Neuronal stem cell (in vitro differentiated cells): ENCODE data around the gene ERICH2.

Source experiments
- DNase-seq: peaks from one replicate; pipeline ENCODE4 v3.0.0-alpha.2; 2013; ENCODE audit warnings: low spot score
- H2AFZ ChIP-seq: one replicate; pipeline ENCODE4 v1.6.1; 2013; ENCODE audit warnings: mild to moderate bottlenecking, low read length, inconsistent platforms
- H2AK5ac ChIP-seq: 2 replicates; pipeline ENCODE4 v1.6.1; 2013; ENCODE audit warnings: low read depth, mild to moderate bottlenecking, inconsistent platforms, low read length, moderate library complexity, mixed read lengths
- H2BK120ac ChIP-seq: 2 replicates; pipeline ENCODE4 v1.6.1; 2013; ENCODE audit warnings: low read depth, mild to moderate bottlenecking, inconsistent platforms, low read length, moderate library complexity, mixed read lengths
- H2BK12ac ChIP-seq: one replicate; pipeline ENCODE4 v1.6.1; 2013; ENCODE audit warnings: low read length, inconsistent platforms
- H2BK15ac ChIP-seq: 2 replicates; pipeline ENCODE4 v1.6.1; 2013; ENCODE audit warnings: mild to moderate bottlenecking, low read length, inconsistent platforms, mixed read lengths
- H2BK5ac ChIP-seq: one replicate; pipeline ENCODE4 v1.6.1; 2013; ENCODE audit warnings: inconsistent platforms, mild to moderate bottlenecking, low read length, moderate library complexity
- H3K14ac ChIP-seq: one replicate; pipeline ENCODE4 v1.6.1; 2013; ENCODE audit warnings: low read length, inconsistent platforms
- H3K18ac ChIP-seq: 2 replicates; pipeline ENCODE4 v1.6.1; 2013; ENCODE audit warnings: low read length, inconsistent platforms
- H3K23ac ChIP-seq: 2 replicates; pipeline ENCODE4 v1.6.1; 2013; ENCODE audit warnings: low read depth, mild to moderate bottlenecking, mixed read lengths, low read length, inconsistent platforms; ENCODE audit not compliant: poor library complexity
- H3K27ac ChIP-seq: replicated peaks from 3 replicates; pipeline ENCODE4 v1.5.1; 2013; ENCODE audit warnings: low read length, inconsistent platforms
- H3K27me3 ChIP-seq, 3 experiments: 2 replicates each; pipeline ENCODE4 v1.6.1; 2013; ENCODE audit warnings: low read length in 3 of 3, mild to moderate bottlenecking in 2 of 3, inconsistent platforms in 1 of 3, low read depth in 1 of 3, mixed read lengths in 1 of 3, moderate library complexity in 1 of 3; ENCODE audit not compliant: control insufficient read depth in 3 of 3, insufficient read depth in 3 of 3
- H3K36me3 ChIP-seq, 2 donors: replicated peaks in 1 of 2; 2 replicates each; pipeline ENCODE4 v1.6.1; 2013; ENCODE audit warnings: low read length in 2 of 2; ENCODE audit not compliant: control insufficient read depth in 2 of 2, insufficient read depth in 2 of 2
- H3K4ac ChIP-seq: 2 replicates; pipeline ENCODE4 v1.6.1; 2013; ENCODE audit warnings: inconsistent platforms, mild to moderate bottlenecking, low read length, moderate library complexity
- H3K4me1 ChIP-seq, 2 donors: 1 replicate in 1 of 2; 2 replicates in 1 of 2; pipeline ENCODE4 v1.6.1; 2013; ENCODE audit warnings: low read length in 2 of 2, low read depth in 1 of 2; ENCODE audit not compliant: control insufficient read depth in 2 of 2, insufficient read depth in 1 of 2
- H3K4me2 ChIP-seq: one replicate; pipeline ENCODE4 v1.6.1; 2013; ENCODE audit warnings: mild to moderate bottlenecking, low read length, inconsistent platforms; ENCODE audit not compliant: insufficient read depth, poor library complexity, severe bottlenecking
- H3K4me3 ChIP-seq, 2 donors: 2 replicates each; pipeline ENCODE4 v1.5.1; 2013; ENCODE audit warnings: low read length in 2 of 2, mild to moderate bottlenecking in 2 of 2, inconsistent platforms in 1 of 2, moderate library complexity in 1 of 2
- H3K79me1 ChIP-seq: one replicate; pipeline ENCODE4 v1.6.1; 2013; ENCODE audit warnings: low read depth, mild to moderate bottlenecking, inconsistent platforms, low read length, moderate library complexity
- H3K9ac ChIP-seq: one replicate; pipeline ENCODE4 v1.6.1; 2013; ENCODE audit warnings: mild to moderate bottlenecking, low read depth, low read length, inconsistent platforms; ENCODE audit not compliant: poor library complexity
- H3K9me3 ChIP-seq, 2 donors: replicated peaks in 1 of 2; 2 replicates each; pipeline versions ENCODE3 to v1.6.1; 2013; ENCODE audit warnings: low read length in 2 of 2, mild to moderate bottlenecking in 2 of 2, inconsistent platforms in 1 of 2, low read depth in 1 of 2, mixed read lengths in 1 of 2, moderate library complexity in 1 of 2; ENCODE audit not compliant: control insufficient read depth in 2 of 2, insufficient read depth in 1 of 2
- H4K8ac ChIP-seq: one replicate; pipeline ENCODE4 v1.6.1; 2013; ENCODE audit warnings: low read depth, mild to moderate bottlenecking, inconsistent platforms, low read length, moderate library complexity
- H4K91ac ChIP-seq: one replicate; pipeline ENCODE4 v1.6.1; 2013; ENCODE audit warnings: low read length, low read depth, mild to moderate bottlenecking, inconsistent platforms; ENCODE audit not compliant: poor library complexity
- WGBS, 2 donors: extraction: QIAGEN DNeasy Blood & Tissue Kit; methylation state at CpG; one replicate each; pipeline ENCODE4 v1.1.7; 2013; ENCODE audit warnings: missing lambda C conversion rate in 2 of 2, mixed read lengths in 1 of 2; ENCODE audit not compliant: insufficient read length in 2 of 2, insufficient replicate concordance in 1 of 2; ENCODE audit errors: extremely low coverage in 2 of 2; 5-methylcytosine and 5-hydroxymethylcytosine counted together

Gene ERICH2

DNA sequence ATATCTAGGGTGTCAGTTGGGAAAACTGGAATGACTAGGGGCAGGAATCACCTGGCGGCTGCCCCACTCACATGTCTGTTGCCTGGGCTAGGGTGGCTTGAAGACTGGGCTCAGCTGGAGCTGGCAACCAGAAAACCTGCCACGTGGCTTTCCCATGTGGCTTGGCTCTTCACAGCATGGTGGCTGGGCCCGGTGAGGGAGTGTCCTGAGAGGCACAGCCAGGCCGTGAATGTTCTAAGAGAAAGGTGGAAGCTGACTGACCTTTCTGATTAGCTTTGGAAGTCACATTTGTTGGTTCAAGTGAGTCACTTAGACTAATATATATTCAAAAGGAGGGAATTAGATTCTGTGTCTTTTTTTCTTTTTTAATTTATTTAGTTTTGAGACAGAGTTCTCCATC, 32.4 kb upstream of the ERICH2 start:
- no peak overlapping the region for H4K91ac ChIP-seq
- H2BK15ac ChIP-seq, result no peak overlapping the region
- peaks cover 0 to 6% (median 0%) of the 10 kb centered on the region in 3 experiments for H3K27me3 ChIP-seq
- H3K23ac ChIP-seq, result no peak overlapping the region
- H3K4me3 ChIP-seq, result no peak overlapping the region
- no peak overlapping the region for H3K18ac ChIP-seq
- no peak overlapping the region for H2BK12ac ChIP-seq
- no peak overlapping the region for H2BK120ac ChIP-seq
- no peaks in the 10 kb centered on the region for H3K9me3 ChIP-seq
- no peak for DNase-seq
- no peaks in the 10 kb centered on the region for H3K4me1 ChIP-seq
- no CpG with 5 or more reads among the region's 4 CpGs for WGBS, 2 donors
- no peak overlapping the region for H2BK5ac ChIP-seq
- H3K79me1 ChIP-seq, result no peaks in the 10 kb centered on the region
- H3K36me3 ChIP-seq, result no peaks in the 10 kb centered on the region
- H2AFZ ChIP-seq, result no peak overlapping the region
- H3K27ac ChIP-seq, result no peak overlapping the region
- no peak overlapping the region for H3K4me2 ChIP-seq
- H4K8ac ChIP-seq, result no peak overlapping the region
- no peak overlapping the region for H3K4ac ChIP-seq
- no peak overlapping the region for H2AK5ac ChIP-seq
- H3K9ac ChIP-seq, result no peak overlapping the region
- no peak overlapping the region for H3K14ac ChIP-seq

GRCh38 chr2:170739048-170739447, 31.1 kb upstream of the ERICH2 start:
- Histone ChIP-seq H2AK5ac (no peak overlapping the region), H2AFZ (no peak overlapping the region), H3K79me1 (no peaks in the 10 kb centered on the region), H3K18ac (no peak overlapping the region), H3K36me3 (no peaks in the 10 kb centered on the region), H3K4me1 (no peaks in the 10 kb centered on the region), H2BK120ac (no peak overlapping the region), H3K23ac (no peak overlapping the region), H2BK15ac (no peak overlapping the region), H2BK5ac (no peak overlapping the region), H3K27ac (no peak overlapping the region), H3K27me3 (peaks cover 0 to 6% (median 0%) of the 10 kb centered on the region in 3 experiments), H3K9me3 (no peaks in the 10 kb centered on the region), H3K14ac (no peak overlapping the region), H2BK12ac (no peak overlapping the region), H3K4ac (no peak overlapping the region), H4K91ac (no peak overlapping the region), H3K4me2 (no peak overlapping the region), H3K9ac (no peak overlapping the region), H4K8ac (no peak overlapping the region), H3K4me3 (no peak overlapping the region)
- no CpG with 5 or more reads among the region's 3 CpGs for WGBS, 2 donors
- no peak for DNase-seq

- no CpG with 5 or more reads among the region's 3 CpGs for WGBS, 2 donors
Measured at GRCh38 chr2:170739507-170740046, 30.6 kb upstream of the ERICH2 start.

DNA sequence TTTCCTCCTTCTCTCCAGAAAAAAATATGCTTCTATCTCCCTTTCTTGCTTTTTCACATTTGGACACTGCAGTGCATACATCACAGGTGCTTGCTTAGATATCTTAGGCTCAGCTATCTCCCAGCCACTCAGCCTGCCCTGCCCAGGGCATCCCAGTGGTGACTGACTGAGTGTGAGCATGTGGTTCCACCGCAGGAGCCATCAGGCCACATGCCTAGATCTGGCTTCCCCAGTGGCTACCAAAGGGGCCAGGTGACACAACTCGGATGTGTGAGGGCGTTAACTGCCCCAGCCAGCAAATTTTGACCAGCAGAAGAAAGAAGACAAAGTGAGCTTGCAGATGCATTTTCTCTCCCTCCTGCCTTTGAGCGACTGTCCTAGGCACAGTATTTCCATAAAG, 29.5 kb upstream of the ERICH2 start:
- no CpG with 5 or more reads among the region's 4 CpGs for WGBS, 2 donors
- no peak for DNase-seq

More at GRCh38 chr2:170739507-170740046, 30.6 kb upstream of the ERICH2 start:
- H3K4me2 ChIP-seq, result no peak overlapping the region
- H3K9me3 ChIP-seq, result no peaks in the 10 kb centered on the region
- no peaks in the 10 kb centered on the region for H3K36me3 ChIP-seq
- no peak overlapping the region for H2BK120ac ChIP-seq
- no peak overlapping the region for H2AFZ ChIP-seq
- H3K27ac ChIP-seq, result no peak overlapping the region
- no peak overlapping the region for H4K91ac ChIP-seq
- H2BK5ac ChIP-seq, result no peak overlapping the region
- no peak overlapping the region for H3K14ac ChIP-seq
- no peak overlapping the region for H2BK12ac ChIP-seq
- H3K23ac ChIP-seq, result no peak overlapping the region
- H3K4me1 ChIP-seq, result no peaks in the 10 kb centered on the region
- H3K4ac ChIP-seq, result no peak overlapping the region
- H3K27me3 ChIP-seq, result peaks cover 0 to 6% (median 0%) of the 10 kb centered on the region in 3 experiments
- H2AK5ac ChIP-seq, result no peak overlapping the region
- no peaks in the 10 kb centered on the region for H3K79me1 ChIP-seq
- H3K9ac ChIP-seq, result no peak overlapping the region
- H4K8ac ChIP-seq, result no peak overlapping the region
- DNase-seq, result no peak
- H2BK15ac ChIP-seq, result no peak overlapping the region
- no peak overlapping the region for H3K18ac ChIP-seq
- H3K4me3 ChIP-seq, result no peak overlapping the region

More for the DNA sequence above, 29.5 kb upstream of the ERICH2 start:
- Histone ChIP-seq H3K27me3 (peaks cover 0 to 6% (median 0%) of the 10 kb centered on the region in 3 experiments), H3K4ac (no peak overlapping the region), H2BK15ac (no peak overlapping the region), H2AFZ (no peak overlapping the region), H3K4me2 (no peak overlapping the region), H3K9ac (no peak overlapping the region), H3K36me3 (no peaks in the 10 kb centered on the region), H2BK5ac (no peak overlapping the region), H3K9me3 (no peaks in the 10 kb centered on the region), H2AK5ac (no peak overlapping the region), H3K23ac (no peak overlapping the region), H2BK12ac (no peak overlapping the region), H2BK120ac (no peak overlapping the region), H3K4me3 (no peak overlapping the region), H3K18ac (no peak overlapping the region), H3K79me1 (no peaks in the 10 kb centered on the region), H3K14ac (no peak overlapping the region), H4K8ac (no peak overlapping the region), H3K27ac (no peak overlapping the region), H3K4me1 (no peaks in the 10 kb centered on the region), H4K91ac (no peak overlapping the region)
